ACC112 (cell line): ENCODE results near the gene LUZP4.

Experiments used
- H2AFZ ChIP-seq: fragments of 200-600 bp; sonication (generic); one replicate; pipeline ENCODE4 v1.6.0; 2017; ENCODE audit warnings: antibody characterized with exemption, low read length; ENCODE audit not compliant: unreplicated experiment
- H3K27ac ChIP-seq: fragments of 200-600 bp; sonication (generic); 2 replicates; pipeline ENCODE4 v1.5.1; 2014; ENCODE audit warnings: low read depth, mild to moderate bottlenecking, antibody characterized with exemption, low read length, moderate library complexity
- H3K27me3 ChIP-seq: fragments of 200-600 bp; sonication (generic); 2 replicates; pipeline ENCODE4 v1.6.1; 2014; ENCODE audit warnings: mild to moderate bottlenecking, antibody characterized with exemption, low read length, moderate library complexity, mixed read lengths; ENCODE audit not compliant: insufficient read depth
- H3K36me3 ChIP-seq: fragments of 200-600 bp; sonication (generic); 2 replicates; pipeline ENCODE4 v1.6.1; 2016; ENCODE audit warnings: mild to moderate bottlenecking, antibody characterized with exemption, low read length, moderate library complexity, mixed read lengths; ENCODE audit not compliant: insufficient read depth
- H3K4me1 ChIP-seq: fragments of 200-600 bp; sonication (generic); one replicate; pipeline ENCODE4 v1.6.1; 2016; ENCODE audit warnings: low read length, mixed read lengths; ENCODE audit not compliant: insufficient read depth, unreplicated experiment, control insufficient read depth
- H3K4me3 ChIP-seq: fragments of 200-600 bp; sonication (generic); 2 replicates; pipeline ENCODE4 v1.5.1; 2014; ENCODE audit warnings: mild to moderate bottlenecking, low read depth, low read length
- H3K79me2 ChIP-seq: fragments of 200-600 bp; sonication (generic); one replicate; pipeline ENCODE4 v1.6.0; 2016; ENCODE audit warnings: low read length; ENCODE audit not compliant: control insufficient read depth, unreplicated experiment, insufficient read depth

The LUZP4 gene, protein sequence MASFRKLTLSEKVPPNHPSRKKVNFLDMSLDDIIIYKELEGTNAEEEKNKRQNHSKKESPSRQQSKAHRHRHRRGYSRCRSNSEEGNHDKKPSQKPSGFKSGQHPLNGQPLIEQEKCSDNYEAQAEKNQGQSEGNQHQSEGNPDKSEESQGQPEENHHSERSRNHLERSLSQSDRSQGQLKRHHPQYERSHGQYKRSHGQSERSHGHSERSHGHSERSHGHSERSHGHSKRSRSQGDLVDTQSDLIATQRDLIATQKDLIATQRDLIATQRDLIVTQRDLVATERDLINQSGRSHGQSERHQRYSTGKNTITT

DNA sequence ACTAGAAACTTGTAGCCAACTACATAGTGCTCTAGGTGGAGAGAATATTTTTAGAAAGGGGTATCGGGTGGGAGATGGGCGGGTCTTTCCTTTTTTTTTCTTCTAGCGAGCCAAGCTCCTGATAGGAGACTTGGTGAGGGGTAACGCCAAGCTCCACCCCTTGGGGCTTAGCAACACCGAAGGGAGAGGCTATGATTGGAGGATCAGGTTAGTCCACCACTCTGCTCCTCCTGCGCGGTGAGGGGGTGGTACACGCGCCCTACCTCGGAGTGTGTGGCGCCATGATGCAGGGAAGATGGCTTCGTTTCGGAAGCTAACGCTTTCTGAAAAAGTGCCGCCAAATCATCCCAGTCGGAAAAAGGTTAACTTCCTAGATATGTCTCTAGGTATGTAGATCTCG lies at the start of gene LUZP4:
Gene LUZP4 (plus strand): TSS at position 251 of the 400 bp plus-strand sequence. CDS start 45 bp downstream, at position 296.
- no peak within 1 kb of the TSS for H3K4me3 ChIP-seq
- H3K4me1 ChIP-seq = no peaks in the 10 kb centered on the region
- no peaks in the 10 kb centered on the region for H3K36me3 ChIP-seq
- H3K27me3 ChIP-seq = no peaks in the 10 kb centered on the region
- no peak within 1 kb of the TSS for H2AFZ ChIP-seq
- no peak within 1 kb of the TSS for H3K27ac ChIP-seq
- no peaks in the 10 kb centered on the region for H3K79me2 ChIP-seq

DNA sequence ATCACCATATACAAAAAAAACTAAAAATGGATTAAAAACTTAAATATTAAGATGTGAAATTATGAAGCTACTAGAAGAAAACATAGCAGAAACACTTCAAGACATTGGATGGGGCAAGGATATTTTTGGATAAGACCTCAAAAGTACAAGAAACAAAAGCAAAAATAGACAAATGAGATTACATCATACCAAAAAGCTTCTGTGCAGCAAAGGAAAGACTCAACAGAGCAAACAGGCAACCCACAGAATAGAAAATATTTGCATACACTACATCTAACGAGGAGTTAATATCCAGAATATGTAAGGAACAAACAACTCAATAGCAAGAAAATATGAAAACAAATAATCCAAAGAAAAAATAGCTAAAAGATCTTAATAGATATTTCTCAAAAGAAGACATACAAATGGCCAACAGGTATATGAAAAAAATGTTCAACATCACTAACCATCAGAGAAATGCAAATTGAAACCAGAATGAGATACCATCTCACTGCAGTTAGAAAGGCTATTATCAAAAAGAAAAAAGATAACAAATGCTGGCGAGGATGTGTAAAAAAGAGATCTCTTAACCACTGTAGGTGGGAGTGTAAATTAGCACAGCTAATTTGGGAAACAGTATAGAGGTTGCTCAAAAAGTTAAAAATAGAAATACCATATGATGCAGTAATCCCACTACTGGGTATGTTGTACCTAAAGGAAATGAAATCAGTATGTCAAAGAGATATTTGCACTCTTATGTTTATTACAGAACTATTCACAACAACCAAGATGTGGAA lies 37.9 kb upstream of the LUZP4 start:
- H3K27ac ChIP-seq = no peak overlapping the region
- no peaks in the 10 kb centered on the region for H3K36me3 ChIP-seq
- H3K4me3 ChIP-seq = no peak overlapping the region
- no peaks in the 10 kb centered on the region for H3K79me2 ChIP-seq
- H2AFZ ChIP-seq = no peak overlapping the region
- H3K4me1 ChIP-seq = no peaks in the 10 kb centered on the region
- no peaks in the 10 kb centered on the region for H3K27me3 ChIP-seq

DNA sequence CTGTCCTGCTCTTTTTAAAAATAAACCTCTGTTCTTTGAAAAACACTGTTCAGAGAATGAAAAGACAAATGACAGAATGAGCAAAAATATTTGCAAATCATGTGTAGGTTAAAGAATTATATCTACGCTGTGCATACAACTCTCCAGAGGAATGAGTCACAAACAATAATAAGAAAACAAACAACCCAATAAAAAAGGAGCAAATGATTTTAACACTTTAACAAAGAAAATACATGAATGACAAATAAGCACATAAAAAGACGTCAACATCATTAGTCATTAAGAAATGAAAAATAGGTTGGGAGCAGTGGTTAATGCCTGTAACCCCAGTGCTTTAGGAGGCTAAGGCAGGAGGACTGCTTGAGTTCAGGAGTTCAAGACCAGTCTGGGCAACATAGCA lies 34.5 kb upstream of the LUZP4 start:
- H3K4me1 ChIP-seq = no peaks in the 10 kb centered on the region
- H3K27me3 ChIP-seq = no peaks in the 10 kb centered on the region
- H3K27ac ChIP-seq = no peak overlapping the region
- no peaks in the 10 kb centered on the region for H3K36me3 ChIP-seq
- no peak overlapping the region for H3K4me3 ChIP-seq
- H2AFZ ChIP-seq = no peak overlapping the region
- no peaks in the 10 kb centered on the region for H3K79me2 ChIP-seq

DNA sequence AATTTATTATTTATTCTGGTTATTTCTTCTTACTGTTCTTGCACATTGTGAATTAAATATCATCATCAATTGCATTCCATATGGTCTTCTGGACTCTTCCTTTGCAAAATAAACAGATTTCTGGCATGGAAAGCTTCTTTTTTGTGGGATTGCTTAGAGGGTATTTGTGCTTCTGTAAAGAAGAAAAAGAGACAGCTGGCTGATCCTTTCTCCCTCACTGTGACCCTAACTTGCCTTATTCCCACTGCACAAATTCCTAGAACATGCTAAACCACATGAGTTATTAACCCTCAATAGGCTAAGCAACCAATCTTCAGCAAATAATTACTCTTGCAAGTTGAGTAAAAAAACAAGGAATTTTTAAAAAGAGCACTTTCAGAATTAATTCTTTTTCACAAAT lies 31.8 kb upstream of the LUZP4 start:
- no peaks in the 10 kb centered on the region for H3K79me2 ChIP-seq
- H2AFZ ChIP-seq = no peak overlapping the region
- H3K27me3 ChIP-seq = no peaks in the 10 kb centered on the region
- H3K4me1 ChIP-seq = no peaks in the 10 kb centered on the region
- H3K4me3 ChIP-seq = no peak overlapping the region
- no peaks in the 10 kb centered on the region for H3K36me3 ChIP-seq
- H3K27ac ChIP-seq = no peak overlapping the region

DNA sequence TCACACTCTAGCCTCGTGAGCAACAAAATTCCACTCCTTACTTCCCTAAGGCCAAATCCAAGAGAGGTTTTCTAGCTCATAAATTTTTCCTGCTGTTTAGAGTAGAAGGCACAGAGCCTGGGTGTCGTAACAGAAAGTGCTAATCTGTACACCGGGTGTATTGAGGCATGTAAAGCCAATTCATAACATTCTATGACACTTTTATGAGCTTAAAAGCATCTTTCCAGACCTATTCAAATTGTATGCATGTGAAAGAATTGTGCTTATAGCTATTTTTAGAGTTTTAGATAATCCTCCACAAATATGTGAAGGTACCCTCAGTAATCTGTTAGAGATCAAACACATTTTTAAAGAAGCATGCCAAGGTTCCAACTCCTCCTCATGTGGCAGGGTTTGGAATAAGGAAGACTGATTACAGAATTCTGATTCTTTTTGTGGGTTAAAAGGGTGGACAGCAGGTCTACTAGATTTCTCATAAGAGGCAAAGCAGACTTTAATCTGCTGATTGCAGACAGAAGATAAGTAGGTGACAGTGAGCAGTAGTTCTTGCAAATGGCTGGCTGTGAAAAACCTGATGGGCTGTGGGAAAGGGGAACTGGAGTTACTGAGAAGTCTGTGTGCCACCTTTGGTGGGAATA lies 30.2 kb upstream of the LUZP4 start:
- H3K36me3 ChIP-seq = no peaks in the 10 kb centered on the region
- no peak overlapping the region for H3K27ac ChIP-seq
- H3K4me1 ChIP-seq = no peaks in the 10 kb centered on the region
- H3K27me3 ChIP-seq = no peaks in the 10 kb centered on the region
- no peak overlapping the region for H2AFZ ChIP-seq
- H3K4me3 ChIP-seq = no peak overlapping the region
- H3K79me2 ChIP-seq = no peaks in the 10 kb centered on the region

DNA sequence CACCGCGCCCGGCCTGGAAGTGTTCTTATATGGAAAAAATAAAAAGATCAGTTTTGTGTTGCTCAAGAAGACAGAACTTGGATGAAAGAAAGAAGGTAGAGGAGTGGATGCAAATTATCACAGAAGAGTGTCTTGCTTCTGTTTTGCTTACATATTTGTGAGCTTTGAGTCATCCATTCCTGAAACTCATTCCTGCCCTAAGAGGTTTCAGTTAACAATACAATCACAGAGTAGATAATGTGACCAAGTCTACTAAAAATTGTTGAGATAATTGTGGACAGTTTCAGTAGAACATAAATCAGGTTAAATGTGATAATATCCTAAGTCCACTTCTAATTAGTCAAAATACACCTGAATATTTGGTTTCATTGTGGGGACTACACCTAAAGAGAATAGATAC lies 29.2 kb upstream of the LUZP4 start:
- H3K36me3 ChIP-seq = no peaks in the 10 kb centered on the region
- H3K27ac ChIP-seq = no peak overlapping the region
- H2AFZ ChIP-seq = no peak overlapping the region
- no peaks in the 10 kb centered on the region for H3K79me2 ChIP-seq
- no peaks in the 10 kb centered on the region for H3K27me3 ChIP-seq
- no peak overlapping the region for H3K4me3 ChIP-seq
- no peaks in the 10 kb centered on the region for H3K4me1 ChIP-seq

DNA sequence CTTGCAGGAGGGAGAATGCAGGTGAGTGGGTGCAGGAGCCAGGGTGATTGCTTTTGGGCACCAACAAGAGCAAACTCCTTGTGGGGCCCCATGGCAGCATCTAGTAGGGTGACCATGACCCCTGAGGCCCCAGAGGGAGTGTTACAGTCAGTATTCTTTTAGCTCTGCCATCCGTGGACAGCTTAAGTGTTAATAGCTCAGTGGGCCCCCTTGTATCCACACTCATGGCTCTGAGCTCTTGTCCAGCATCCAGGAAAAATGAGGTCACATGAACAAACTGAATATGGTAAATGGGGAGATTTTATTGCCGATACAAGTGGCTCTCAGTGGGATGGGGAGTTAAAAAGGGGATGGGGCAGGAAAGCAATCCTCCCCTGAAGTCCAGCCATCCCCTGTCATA lies 28.4 kb upstream of the LUZP4 start:
- H3K79me2 ChIP-seq = no peaks in the 10 kb centered on the region
- H2AFZ ChIP-seq = no peak overlapping the region
- H3K27ac ChIP-seq = no peak overlapping the region
- no peaks in the 10 kb centered on the region for H3K27me3 ChIP-seq
- H3K4me1 ChIP-seq = no peaks in the 10 kb centered on the region
- H3K36me3 ChIP-seq = no peaks in the 10 kb centered on the region
- H3K4me3 ChIP-seq = no peak overlapping the region

DNA sequence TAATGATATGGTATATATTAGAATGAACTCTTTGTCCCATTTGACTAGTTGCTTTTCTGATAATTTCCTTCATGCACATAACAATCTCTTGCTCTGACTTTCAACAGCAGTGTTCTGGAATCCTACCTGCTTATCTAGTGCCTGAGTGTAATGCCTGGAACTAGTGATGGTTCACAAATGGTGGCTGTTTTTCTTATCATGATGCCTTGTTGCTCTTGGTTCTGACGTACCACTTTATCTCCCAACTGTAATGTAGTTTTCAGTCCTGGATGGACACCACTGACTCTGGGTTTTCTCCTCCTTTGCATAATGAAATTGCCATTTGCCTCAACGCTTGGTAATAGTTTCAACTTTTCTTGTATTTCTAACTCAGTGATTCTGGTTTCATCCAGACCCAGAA lies 25.5 kb upstream of the LUZP4 start:
- no peak overlapping the region for H3K27ac ChIP-seq
- no peaks in the 10 kb centered on the region for H3K36me3 ChIP-seq
- H3K27me3 ChIP-seq = no peaks in the 10 kb centered on the region
- no peak overlapping the region for H3K4me3 ChIP-seq
- no peaks in the 10 kb centered on the region for H3K79me2 ChIP-seq
- H3K4me1 ChIP-seq = no peaks in the 10 kb centered on the region
- H2AFZ ChIP-seq = no peak overlapping the region

DNA sequence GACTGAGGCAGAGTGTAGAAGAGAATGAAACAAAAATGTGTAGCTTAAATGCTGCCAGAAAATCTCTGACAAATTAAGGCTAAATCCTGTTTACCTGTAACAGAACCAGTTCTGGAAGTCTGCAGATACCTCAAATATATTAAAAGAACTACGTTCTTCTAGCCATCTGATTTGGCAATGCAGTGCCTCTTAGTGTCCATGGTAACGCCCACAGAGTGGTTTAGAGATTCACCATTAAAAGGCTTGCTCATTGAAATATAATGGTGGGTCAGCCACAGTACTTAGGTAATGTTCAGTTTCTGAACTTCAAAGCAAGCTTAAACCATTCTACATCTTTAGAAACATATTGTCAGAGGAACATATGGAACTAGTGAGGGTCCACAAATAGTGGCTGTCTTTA lies 23.2 kb upstream of the LUZP4 start:
- Histone ChIP-seq H3K27ac (no peak overlapping the region), H3K4me1 (no peaks in the 10 kb centered on the region), H3K4me3 (no peak overlapping the region), H3K79me2 (no peaks in the 10 kb centered on the region), H3K27me3 (no peaks in the 10 kb centered on the region), H3K36me3 (no peaks in the 10 kb centered on the region), H2AFZ (no peak overlapping the region)

DNA sequence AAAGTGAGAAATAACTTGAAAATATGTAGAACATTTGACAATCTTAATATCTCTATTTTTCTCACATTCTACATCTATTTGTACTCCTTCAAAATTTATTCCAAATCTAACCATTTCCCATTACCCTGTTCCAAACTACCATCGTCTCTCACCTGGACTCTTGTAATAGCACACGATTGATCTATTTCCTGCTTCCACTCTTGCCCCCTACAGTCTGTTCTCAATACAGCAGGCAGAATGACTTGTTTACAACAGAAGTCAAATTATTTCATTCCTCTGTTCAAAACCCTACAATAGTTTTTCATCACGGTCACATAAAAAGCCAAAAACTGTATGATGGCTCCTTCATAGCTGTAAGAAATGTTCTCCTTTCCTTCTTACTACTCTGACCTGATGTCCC lies 21.1 kb upstream of the LUZP4 start:
- Histone ChIP-seq H3K27me3 (no peaks in the 10 kb centered on the region), H2AFZ (no peak overlapping the region), H3K4me1 (no peaks in the 10 kb centered on the region)

More for the DNA sequence above, 21.1 kb upstream of the LUZP4 start:
- no peaks in the 10 kb centered on the region for H3K36me3 ChIP-seq
- H3K27ac ChIP-seq = no peak overlapping the region
- no peaks in the 10 kb centered on the region for H3K79me2 ChIP-seq
- no peak overlapping the region for H3K4me3 ChIP-seq
